Smooth muscle cell (in vitro differentiated cells): ENCODE measurements around the gene PCDH9. TPM values are rescaled to one million over a fixed set of nuclear protein-coding genes. Genes with fewer than 3 reads are reported as not detected.

Experiments
- DNase-seq: peaks from one replicate; lab custom pipeline; 2025; ENCODE audit not compliant: unreplicated experiment; lab: John Stamatoyannopoulos, UW
- H2AFZ ChIP-seq: fragments of 200-600 bp; sonication (generic); 2 replicates; pipeline ENCODE4 v1.6.0; 2016; ENCODE audit warnings: antibody characterized with exemption, low read depth, mild to moderate bottlenecking
- H3F3A ChIP-seq: fragments of 200-600 bp; sonication (generic); 2 replicates; pipeline ENCODE4 v1.6.0; 2017; ENCODE audit warnings: antibody characterized with exemption, low read depth
- H3K27ac ChIP-seq: fragments of 200-600 bp; sonication (generic); 2 replicates; pipeline ENCODE4 v1.5.1; 2016; ENCODE audit warnings: low read depth, mild to moderate bottlenecking
- H3K27me3 ChIP-seq: fragments of 200-600 bp; sonication (generic); 2 replicates; pipeline ENCODE4 v1.6.1; 2016; ENCODE audit warnings: low read depth, mild to moderate bottlenecking
- H3K36me3 ChIP-seq: fragments of 200-600 bp; sonication (generic); 2 replicates; pipeline ENCODE4 v1.5.1; 2016; ENCODE audit warnings: low read depth
- H3K4me1 ChIP-seq: fragments of 200-600 bp; sonication (generic); 2 replicates; pipeline ENCODE4 v1.5.1; 2016; ENCODE audit warnings: low read depth
- H3K4me2 ChIP-seq: fragments of 200-600 bp; sonication (generic); 2 replicates; pipeline ENCODE4 v1.6.0; 2016; ENCODE audit warnings: mild to moderate bottlenecking
- H3K4me3 ChIP-seq: fragments of 200-600 bp; sonication (generic); 2 replicates; pipeline ENCODE4 v1.5.1; 2016; ENCODE audit warnings: mild to moderate bottlenecking
- H3K79me2 ChIP-seq: fragments of 200-600 bp; sonication (generic); 2 replicates; pipeline ENCODE4 v1.6.0; 2016; ENCODE audit warnings: low read depth, mild to moderate bottlenecking
- H3K9ac ChIP-seq: fragments of 200-600 bp; sonication (generic); 2 replicates; pipeline ENCODE4 v1.6.0; 2016; ENCODE audit warnings: low read depth
- H3K9me3 ChIP-seq: fragments of 200-600 bp; sonication (generic); replicated peaks from 2 replicates; pipeline ENCODE4 v1.5.1; 2016; ENCODE audit warnings: low read depth
- H4K20me1 ChIP-seq: fragments of 200-600 bp; sonication (generic); 2 replicates; pipeline ENCODE4 v1.6.0; 2016; ENCODE audit warnings: low read depth
- WGBS: methylation state at CpG from one replicate; pipeline ENCODE4 v1.1.7; 2016; ENCODE audit warnings: low lambda C conversion rate; 5-methylcytosine and 5-hydroxymethylcytosine counted together
- polyA plus RNA-seq: library from polyadenylated mRNA; unstranded; fragments of >200 nt; fragmentation: Nextera tagmentation; extraction: Ambion mirVana; gene quantifications from 2 replicates; pipeline ENCODE4 v1.2.1, GENCODE V29; 2016
- total RNA-seq: library from RNA; depleted of rRNA; stranded (reverse); fragments of >200 nt; gene quantifications from 2 replicates; pipeline ENCODE4 v1.2.3, GENCODE V29; 2014
- TF ChIP-seq, protein P1 (sequence below): fragments of 200-600 bp; sonication (generic); IDR thresholded peaks from 2 replicates; pipeline ENCODE4 v1.5.1; 2017; ENCODE audit warnings: borderline replicate concordance, mild to moderate bottlenecking, antibody characterized with exemption; ENCODE audit not compliant: insufficient read depth, poor library complexity, severe bottlenecking

The PCDH9 gene
- total and polyA plus RNA-seq, 2 experiments from 2014 or later, result 0.65 to 1.9 TPM

DNA sequence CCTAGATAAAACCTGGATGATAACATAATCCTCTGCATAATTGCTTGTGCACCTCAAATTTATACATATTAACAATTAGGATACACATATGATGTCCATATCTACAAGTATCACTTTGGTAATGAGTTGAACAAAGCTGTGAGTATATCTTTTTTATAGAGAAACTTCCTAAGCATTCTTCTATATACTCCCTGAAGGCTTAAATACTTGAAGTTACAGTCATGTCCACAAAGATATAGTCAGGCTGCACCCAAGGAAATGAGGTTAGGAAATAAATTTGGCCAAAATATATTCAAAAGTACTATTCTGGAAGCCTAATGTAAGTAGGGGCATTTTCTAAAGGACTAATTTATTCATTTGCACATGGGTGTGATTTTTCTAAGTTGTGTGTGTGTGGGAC, 761.5 kb downstream of the PCDH9 start:
- Histone ChIP-seq H3F3A (no peaks in the 10 kb centered on the region), H3K9me3 (no peaks in the 10 kb centered on the region), H3K9ac (no peak overlapping the region), H3K79me2 (no peaks in the 10 kb centered on the region), H3K4me1 (no peaks in the 10 kb centered on the region), H3K4me2 (no peak overlapping the region), H3K27ac (no peak overlapping the region), H3K27me3 (no peaks in the 10 kb centered on the region), H4K20me1 (no peaks in the 10 kb centered on the region), H2AFZ (no peak overlapping the region), H3K36me3 (no peaks in the 10 kb centered on the region), H3K4me3 (no peak overlapping the region)
- DNase-seq, result no peak
- TF ChIP-seq, protein P1, sequence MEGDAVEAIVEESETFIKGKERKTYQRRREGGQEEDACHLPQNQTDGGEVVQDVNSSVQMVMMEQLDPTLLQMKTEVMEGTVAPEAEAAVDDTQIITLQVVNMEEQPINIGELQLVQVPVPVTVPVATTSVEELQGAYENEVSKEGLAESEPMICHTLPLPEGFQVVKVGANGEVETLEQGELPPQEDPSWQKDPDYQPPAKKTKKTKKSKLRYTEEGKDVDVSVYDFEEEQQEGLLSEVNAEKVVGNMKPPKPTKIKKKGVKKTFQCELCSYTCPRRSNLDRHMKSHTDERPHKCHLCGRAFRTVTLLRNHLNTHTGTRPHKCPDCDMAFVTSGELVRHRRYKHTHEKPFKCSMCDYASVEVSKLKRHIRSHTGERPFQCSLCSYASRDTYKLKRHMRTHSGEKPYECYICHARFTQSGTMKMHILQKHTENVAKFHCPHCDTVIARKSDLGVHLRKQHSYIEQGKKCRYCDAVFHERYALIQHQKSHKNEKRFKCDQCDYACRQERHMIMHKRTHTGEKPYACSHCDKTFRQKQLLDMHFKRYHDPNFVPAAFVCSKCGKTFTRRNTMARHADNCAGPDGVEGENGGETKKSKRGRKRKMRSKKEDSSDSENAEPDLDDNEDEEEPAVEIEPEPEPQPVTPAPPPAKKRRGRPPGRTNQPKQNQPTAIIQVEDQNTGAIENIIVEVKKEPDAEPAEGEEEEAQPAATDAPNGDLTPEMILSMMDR, result no peak

DNA sequence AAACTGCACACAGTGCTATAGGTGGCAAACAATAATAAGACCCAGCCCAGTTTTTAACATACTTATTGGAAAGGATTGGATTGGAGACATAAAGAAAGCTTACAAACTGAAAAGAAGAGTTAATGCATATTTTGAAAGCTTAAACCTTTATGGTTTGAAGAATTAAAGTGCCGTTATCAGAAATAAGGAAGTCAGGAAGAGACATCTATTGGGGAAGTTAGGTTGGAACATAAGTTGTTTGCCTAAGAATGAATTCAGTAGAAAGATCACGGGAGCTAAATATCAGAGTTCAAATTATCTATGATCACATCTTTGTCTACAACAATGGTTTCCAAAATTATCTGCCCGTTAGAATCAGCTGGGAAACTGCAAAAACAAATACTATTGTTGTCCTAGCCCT, 767.9 kb downstream of the PCDH9 start:
- no peaks in the 10 kb centered on the region for H3F3A ChIP-seq
- no peaks in the 10 kb centered on the region for H3K79me2 ChIP-seq
- DNase-seq, result no peak
- no peak overlapping the region for H3K9ac ChIP-seq
- WGBS, result 91% methylated on average over 3 of the region's 3 CpGs
- no peak overlapping the region for H3K4me2 ChIP-seq
- no peak overlapping the region for H2AFZ ChIP-seq
- no peaks in the 10 kb centered on the region for H3K9me3 ChIP-seq
- no peaks in the 10 kb centered on the region for H3K27me3 ChIP-seq
- H3K36me3 ChIP-seq, result no peaks in the 10 kb centered on the region
- no peaks in the 10 kb centered on the region for H4K20me1 ChIP-seq
- no peak overlapping the region for H3K27ac ChIP-seq
- TF ChIP-seq, protein P1, result no peak
- H3K4me1 ChIP-seq, result no peaks in the 10 kb centered on the region
- H3K4me3 ChIP-seq, result no peak overlapping the region

DNA sequence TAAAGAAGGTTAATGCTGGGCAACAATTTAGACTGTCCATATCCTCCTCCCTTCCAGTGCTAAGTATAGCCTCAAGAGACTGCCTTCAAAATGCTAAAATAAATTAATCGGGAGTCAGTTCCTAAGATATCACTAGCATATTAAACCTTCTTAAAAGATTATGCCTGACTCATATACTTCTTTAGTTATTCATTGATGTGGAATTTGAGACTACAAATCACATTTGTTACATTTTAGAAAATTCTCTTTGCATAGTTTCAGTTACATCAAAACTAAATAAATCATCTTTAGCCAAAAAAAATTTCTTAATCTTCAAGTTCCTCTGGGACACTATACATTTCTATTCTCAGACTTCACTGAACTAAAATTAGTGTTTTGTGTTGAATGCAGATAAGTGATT, 769.1 kb downstream of the PCDH9 start:
- Histone ChIP-seq H3K27ac (no peak overlapping the region), H3K36me3 (no peaks in the 10 kb centered on the region), H3K9me3 (no peaks in the 10 kb centered on the region), H3K9ac (no peak overlapping the region), H3F3A (no peaks in the 10 kb centered on the region), H3K4me1 (no peaks in the 10 kb centered on the region), H3K27me3 (no peaks in the 10 kb centered on the region), H3K4me2 (peak overlapping the region; percentile 1), H3K4me3 (no peak overlapping the region), H4K20me1 (no peaks in the 10 kb centered on the region), H2AFZ (no peak overlapping the region), H3K79me2 (no peaks in the 10 kb centered on the region)
- DNase-seq, result no peak
- WGBS, result 76% methylated on average over 1 of the region's 1 CpG
- TF ChIP-seq, protein P1, result no peak

DNA sequence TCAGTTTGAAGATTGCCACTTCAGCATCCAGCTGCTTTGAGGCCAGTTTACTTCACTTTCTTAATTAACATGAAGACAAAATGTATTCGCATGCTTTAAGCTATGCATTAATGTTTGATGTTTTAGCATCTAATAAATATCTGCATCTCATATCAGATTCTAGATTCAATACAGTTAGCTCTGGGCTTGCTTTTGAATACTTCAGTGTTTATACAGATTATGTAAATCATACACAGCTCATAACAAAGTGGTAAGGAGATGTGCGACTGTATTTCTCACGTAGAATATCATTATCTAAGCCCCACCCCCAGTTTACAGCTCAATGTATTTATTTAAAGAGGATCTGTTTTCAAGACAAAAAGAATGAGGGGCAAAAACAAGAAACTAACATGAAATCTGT, 770.5 kb downstream of the PCDH9 start:
- H3F3A ChIP-seq, result no peaks in the 10 kb centered on the region
- DNase-seq, result no peak
- H4K20me1 ChIP-seq, result no peaks in the 10 kb centered on the region
- 86% methylated on average over 3 of the region's 3 CpGs for WGBS
- TF ChIP-seq, protein P1, result no peak
- H3K27me3 ChIP-seq, result no peaks in the 10 kb centered on the region
- H2AFZ ChIP-seq, result no peak overlapping the region
- H3K4me3 ChIP-seq, result no peak overlapping the region
- no peaks in the 10 kb centered on the region for H3K9me3 ChIP-seq
- no peak overlapping the region for H3K4me2 ChIP-seq
- H3K79me2 ChIP-seq, result no peaks in the 10 kb centered on the region
- H3K4me1 ChIP-seq, result no peaks in the 10 kb centered on the region
- H3K27ac ChIP-seq, result no peak overlapping the region
- H3K9ac ChIP-seq, result no peak overlapping the region
- H3K36me3 ChIP-seq, result no peaks in the 10 kb centered on the region
